Endometrium (tissue), 2 donors: ENCODE measurements around the gene FOXJ3.

ENCODE experiments used
- FAIRE-seq: peaks from 2 replicates; lab custom pipeline; 2012; peaks lifted over from hg19 to GRCh38; lab: Jason Lieb, UNC
- donor health status: control.
- donor health status: control.

Gene FOXJ3

DNA sequence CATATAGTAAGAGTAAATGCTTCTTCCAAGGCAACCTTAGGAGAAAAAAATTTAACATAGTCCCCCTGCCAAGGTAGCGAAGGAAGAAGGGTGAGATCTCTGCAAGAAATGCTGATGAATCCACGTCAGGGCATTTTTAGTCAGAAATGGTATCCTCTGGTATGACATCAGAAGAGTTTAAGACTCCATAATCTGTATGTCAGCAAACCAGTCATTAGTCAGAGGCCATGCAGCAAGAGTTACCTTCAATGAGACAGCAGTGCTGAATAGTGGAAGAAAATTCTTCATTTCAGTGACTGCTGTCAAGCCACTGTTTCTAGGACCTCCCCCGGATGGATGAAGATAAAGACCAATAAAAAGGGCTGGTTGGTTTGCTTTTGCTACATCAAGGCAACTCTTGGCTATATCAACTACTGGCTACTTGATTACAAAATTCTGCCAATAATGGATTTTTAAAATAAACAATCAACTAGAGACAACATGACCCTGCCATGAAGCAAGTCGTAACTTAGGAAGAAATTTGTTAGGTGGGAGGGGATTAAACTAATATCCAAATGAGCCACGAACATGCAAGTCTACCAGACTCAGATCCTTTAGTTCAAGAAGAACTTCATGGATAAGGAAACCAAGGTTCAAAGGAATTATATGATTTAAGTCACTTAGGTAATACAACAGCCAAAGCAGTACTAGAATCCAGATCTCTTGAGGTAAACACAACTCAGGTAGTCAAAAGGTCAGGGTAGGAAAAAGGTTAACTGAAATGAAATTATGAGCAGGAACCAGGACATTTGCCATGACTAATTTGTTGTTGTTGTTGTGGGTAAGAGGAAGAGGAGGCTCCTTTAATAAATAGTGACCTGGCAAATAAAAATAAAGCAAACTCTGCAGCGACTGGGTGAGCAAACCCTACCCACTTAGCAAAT is 144.8 kb downstream of the FOXJ3 start:
- FAIRE-seq: no peak

- no peak for FAIRE-seq
These were observed 148.9 kb downstream of the FOXJ3 start for GRCh38 chr1:42186152-42186551.

DNA sequence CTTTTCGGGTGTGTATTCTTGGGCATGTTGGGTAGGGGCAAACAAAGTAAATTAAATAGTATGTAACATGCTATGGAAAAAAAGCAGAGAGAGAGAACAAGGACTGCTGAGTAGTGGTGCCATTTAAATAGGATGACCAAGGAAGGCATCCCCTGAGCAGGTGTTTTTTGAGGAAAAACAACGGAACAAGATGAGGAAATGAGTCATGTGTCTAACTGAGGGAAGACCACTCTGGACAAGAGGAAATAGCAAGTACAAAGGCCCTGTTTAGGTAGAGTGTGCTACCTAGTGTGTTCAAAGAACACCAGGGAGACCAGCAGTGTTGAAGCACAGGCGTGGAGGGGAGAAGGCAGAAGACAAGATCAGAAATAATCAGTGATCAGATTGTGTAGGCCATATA is 150.4 kb downstream of the FOXJ3 start:
- FAIRE-seq: no peak

GRCh38 chr1:42183957-42184268 is 151.1 kb downstream of the FOXJ3 start:
- FAIRE-seq: no peak

GRCh38 chr1:42183210-42183956 is 151.7 kb downstream of the FOXJ3 start:
- FAIRE-seq: no peak

DNA sequence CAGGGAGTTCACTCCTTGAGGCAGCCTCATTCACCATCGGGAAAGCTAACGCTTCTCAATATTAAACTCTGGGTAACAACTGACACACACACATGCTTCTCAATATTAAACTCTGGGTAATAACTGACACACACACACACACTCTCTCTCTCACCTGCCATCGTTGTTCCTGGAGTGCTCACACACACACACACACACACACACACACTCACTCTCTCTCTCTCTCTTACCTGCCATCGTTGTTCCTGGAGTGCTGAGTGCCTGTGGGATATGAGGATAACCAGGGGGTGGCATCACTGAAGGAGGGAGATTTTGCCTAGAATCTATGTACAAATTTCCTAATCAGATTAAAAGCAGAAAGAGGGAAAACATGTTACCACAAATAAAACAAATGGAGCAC is 153.3 kb downstream of the FOXJ3 start:
- FAIRE-seq: no peak

- FAIRE-seq: no peak
These were observed 155.1 kb downstream of the FOXJ3 start for GRCh38 chr1:42179900-42180329.

DNA sequence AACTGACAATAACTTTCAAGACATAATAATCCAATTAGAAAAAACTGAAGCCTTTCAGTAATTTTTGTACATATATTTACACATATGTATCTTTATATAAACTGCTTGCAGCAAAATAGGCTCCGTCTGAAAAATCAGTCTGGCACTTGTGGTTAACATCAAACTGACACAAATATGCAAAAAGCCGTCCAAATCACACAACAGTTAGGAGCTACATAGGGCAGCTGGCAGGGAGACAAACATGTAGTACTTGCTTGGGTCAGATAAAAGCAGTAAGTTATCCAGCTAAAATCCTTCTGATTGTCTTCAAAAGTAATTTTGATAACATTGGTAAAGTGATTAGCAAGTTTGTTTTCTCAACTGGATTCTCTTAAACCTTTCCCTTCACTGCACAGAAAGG is 155.8 kb downstream of the FOXJ3 start:
- FAIRE-seq: no peak

GRCh38 chr1:42178249-42178648 is 156.8 kb downstream of the FOXJ3 start:
- no peak for FAIRE-seq

- FAIRE-seq: no peak
These were observed 157.5 kb downstream of the FOXJ3 start for GRCh38 chr1:42177541-42177981.

- FAIRE-seq: no peak
These were observed 158.0 kb downstream of the FOXJ3 start for GRCh38 chr1:42176902-42177519.

DNA sequence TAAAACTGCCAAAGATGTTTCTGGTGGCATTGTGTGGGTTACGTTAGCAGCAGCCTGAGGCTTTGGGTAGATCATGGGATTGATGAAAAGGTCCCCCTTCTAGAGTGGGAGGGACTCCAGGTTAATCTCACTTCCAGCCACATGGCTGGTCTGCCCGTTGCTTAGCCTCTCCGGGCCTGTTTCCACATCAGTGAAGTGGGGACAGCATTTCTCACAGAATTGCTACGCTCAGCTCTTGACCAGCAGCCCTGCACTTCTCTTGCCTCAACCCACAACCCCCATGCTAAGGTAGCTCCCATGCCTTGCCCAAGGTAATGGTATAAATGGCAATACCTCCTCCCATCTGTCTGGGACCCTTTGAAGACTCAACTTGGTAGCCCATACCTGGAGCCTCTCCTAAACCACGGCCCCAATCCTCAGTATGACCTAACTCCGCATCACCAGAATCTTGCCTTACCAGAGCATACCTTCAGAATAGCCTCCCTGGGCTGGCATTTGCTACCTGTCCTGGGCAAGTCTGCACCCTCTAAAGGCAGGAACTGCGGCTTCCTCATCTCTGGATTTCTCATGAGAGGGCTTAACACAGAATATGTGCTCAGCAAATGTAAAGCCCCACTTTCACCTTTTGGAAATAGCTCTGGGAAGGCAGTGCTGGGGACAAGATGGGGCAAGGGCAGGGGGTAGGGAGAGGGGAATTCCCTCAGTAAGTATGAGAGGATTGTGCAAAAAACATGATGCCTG is 159.6 kb downstream of the FOXJ3 start:
- FAIRE-seq: no peak

DNA sequence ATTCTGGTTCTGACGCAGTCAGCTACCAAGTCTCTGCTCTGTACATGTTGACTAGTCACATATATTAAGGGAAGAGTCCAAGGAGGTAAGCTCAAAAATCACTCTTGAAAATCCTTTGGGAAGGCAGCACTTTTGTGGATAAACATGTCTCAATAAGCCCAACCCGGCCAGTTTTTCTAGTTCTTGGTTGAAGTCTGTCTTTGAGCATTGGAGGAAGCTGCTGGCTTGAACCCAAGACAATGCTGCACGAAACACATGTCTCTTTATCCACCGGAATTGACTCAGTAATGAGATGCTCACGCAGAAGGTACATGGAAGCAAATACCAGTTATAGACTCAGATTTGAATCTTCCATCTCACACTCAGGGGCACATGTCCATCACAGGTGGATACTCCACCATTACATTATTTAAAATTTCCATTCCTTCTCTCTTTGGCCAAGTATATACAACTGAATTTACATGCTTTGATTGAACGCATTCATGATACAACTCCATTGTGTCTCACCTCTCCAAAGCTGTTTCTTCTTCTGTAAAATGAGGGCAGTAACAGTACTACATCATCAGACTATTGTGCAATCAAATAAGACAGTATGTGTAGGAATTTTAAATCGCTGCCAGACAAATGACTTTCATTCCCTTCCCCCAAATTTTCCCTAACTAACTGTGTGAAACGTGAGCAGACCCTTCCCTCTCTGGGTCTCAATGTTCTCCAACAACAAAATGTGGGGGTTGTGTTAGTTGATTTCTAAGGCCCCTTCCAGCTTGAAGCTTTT is 160.9 kb downstream of the FOXJ3 start:
- no peak for FAIRE-seq

- FAIRE-seq: no peak
These were observed 161.7 kb downstream of the FOXJ3 start for GRCh38 chr1:42173155-42173933.

GRCh38 chr1:42172381-42173133 is 162.5 kb downstream of the FOXJ3 start:
- FAIRE-seq: no peak

GRCh38 chr1:42171679-42172266 is 163.3 kb downstream of the FOXJ3 start:
- FAIRE-seq: no peak

DNA sequence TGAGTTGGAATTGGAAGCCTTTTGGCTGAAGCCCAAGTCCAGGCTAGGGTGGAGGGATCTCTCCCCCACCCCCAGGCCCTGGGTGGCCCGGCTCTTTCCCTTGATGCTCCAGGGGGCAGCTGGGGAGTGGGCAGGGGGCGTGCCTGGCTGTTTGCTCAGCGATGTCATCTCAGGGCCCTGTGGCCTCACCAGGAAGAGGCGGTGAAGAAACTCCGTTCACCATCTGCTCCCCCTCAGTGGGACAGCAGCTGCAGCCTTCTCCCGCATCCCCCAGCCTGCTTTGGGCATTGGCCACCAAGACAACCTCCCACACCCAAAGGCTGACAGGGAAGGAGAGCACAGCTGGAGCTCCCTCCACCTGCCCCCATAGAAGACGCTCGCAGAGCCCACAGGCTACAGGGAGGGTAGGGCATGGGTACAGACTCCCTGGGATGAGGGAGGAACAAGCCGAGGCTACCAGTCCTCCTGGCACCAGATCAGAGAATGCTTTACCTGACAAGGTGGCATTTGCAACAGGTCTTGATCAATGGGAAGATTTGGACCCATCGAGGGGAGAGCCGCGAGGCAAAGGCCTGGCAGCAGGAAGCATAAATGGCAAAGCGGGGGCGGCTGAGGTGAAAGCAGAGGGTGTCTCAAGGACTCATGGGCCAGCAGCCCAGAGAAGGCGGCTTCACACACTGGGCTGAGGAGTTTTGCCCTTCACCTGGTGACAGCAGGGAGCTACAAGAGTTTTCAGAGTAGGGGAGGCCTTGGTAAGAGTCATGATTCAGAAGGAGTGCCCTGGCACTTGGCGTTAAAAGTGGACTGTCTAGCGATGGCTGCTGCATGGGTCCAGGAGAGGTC is 164.0 kb downstream of the FOXJ3 start:
- no peak for FAIRE-seq

DNA sequence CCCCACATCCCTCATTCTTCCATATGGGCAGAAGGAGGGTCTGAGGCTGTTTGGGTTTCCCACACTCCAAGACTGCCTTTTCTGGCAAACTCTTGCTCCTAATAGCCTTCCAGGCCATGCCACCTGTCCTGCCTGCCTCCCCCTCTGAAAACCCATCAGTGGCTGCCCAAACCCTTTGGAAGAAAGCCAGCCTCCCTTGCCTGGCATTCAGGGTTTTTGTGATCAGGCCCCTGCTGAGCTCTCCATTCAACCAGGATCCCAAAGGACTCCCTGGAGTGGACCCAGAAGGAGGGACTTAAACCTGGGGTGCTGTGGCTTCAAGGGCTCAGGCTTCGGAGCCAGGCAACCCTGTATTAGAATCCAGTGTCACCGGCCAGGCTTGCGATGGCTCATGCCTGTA is 166.3 kb downstream of the FOXJ3 start:
- no peak for FAIRE-seq

GRCh38 chr1:42168391-42168670 is 166.7 kb downstream of the FOXJ3 start:
- no peak for FAIRE-seq
